ENCODE measurements around the gene PLOD3.
"Not testable (repeated sequence)": the region's sequence is repeated elsewhere in the genome, so short reads cannot be mapped to it uniquely, and the experiment has no call there.

Gene PLOD3

GRCh38 chr7:101205901-101206664 lies 11.3 kb downstream of the PLOD3 start:
- TF ChIP-seq EZH2phosphoT487 (IDR thresholded peaks at IDR 0.05; ENCODE audit: borderline replicate concordance, low read length), result no peak
- TF ChIP-seq, protein P1, sequence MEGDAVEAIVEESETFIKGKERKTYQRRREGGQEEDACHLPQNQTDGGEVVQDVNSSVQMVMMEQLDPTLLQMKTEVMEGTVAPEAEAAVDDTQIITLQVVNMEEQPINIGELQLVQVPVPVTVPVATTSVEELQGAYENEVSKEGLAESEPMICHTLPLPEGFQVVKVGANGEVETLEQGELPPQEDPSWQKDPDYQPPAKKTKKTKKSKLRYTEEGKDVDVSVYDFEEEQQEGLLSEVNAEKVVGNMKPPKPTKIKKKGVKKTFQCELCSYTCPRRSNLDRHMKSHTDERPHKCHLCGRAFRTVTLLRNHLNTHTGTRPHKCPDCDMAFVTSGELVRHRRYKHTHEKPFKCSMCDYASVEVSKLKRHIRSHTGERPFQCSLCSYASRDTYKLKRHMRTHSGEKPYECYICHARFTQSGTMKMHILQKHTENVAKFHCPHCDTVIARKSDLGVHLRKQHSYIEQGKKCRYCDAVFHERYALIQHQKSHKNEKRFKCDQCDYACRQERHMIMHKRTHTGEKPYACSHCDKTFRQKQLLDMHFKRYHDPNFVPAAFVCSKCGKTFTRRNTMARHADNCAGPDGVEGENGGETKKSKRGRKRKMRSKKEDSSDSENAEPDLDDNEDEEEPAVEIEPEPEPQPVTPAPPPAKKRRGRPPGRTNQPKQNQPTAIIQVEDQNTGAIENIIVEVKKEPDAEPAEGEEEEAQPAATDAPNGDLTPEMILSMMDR (IDR thresholded peaks at IDR 0.05; ENCODE audit: low read depth, low read length, poor library complexity, severe bottlenecking), result no peak
- H3K79me2 ChIP-seq (ENCODE audit: control insufficient read depth, low read length), result no peaks in the 10 kb centered on the region

DNA sequence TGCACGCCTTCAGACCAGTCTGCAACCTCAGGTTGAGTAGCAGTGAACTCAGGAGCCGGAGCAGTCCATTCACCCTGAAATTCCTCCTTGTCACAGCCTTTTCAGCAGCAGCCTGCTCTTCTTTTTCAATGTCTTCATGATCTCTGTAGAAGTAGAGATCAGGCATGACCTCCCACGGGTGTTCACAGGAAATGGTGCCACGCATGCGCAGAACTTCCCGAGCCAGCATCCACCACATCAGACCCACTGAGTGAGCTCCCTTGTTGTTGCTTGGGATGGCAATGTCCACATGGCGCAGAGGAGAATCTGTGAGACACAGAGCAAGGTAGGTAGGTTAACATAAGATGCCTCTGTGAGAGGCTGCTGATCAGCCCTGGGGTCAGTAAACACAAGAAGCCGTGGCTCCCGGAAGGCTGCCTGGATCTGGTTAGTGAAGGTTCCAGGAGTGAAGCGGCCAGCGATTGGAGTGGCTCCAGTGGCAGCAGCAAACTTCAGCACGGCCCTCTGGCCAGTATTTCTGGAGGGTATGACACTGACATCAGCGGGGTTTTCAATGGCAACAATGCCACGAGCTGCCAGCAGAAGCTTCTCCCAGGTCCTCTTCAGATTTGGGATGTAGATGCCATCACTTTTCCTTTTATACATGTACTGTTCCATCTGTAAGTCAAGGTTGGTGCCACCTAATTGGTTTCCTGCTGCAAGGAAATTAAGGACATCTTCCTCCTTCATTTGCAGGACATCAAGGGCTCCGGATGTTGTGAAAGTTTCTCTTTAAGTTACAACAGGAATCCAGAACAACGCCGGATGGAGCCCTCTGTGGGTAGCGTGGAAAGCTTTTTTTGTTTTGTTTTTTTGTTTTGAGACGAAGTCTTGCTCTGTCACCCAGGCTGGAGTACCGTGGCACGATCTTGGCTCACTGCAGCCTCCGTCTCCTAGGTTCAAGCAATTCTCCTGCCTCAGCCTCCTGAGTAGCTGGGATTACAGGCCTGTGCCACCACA lies 13.3 kb downstream of the PLOD3 start:
- not testable (repeated sequence) for H3K4me3 ChIP-seq (ENCODE audit: low read length); H3K9me3 ChIP-seq (ENCODE audit: control insufficient read depth, insufficient read depth, low read length); H3K9me2 ChIP-seq (replicated peaks; ENCODE audit: control insufficient read depth, low read length); H3K27ac ChIP-seq (ENCODE audit: low read depth, low read length); H3K79me2 ChIP-seq (ENCODE audit: control insufficient read depth, low read length); H4K20me1 ChIP-seq (ENCODE audit: control insufficient read depth, insufficient read depth, low read depth, low read length); H3F3A ChIP-seq (ENCODE audit: control insufficient read depth, insufficient read depth); H3K36me3 ChIP-seq (ENCODE audit: control insufficient read depth, low read length)
- Histone ChIP-seq H3K4me1 (ENCODE audit: control insufficient read depth, low read length) (peaks cover 10% of the 10 kb centered on the region), H3K4me2 (ENCODE audit: low read length) (peak overlapping the region; percentile 46), H3K27me3 (ENCODE audit: control insufficient read depth, low read length) (peaks cover 11% of the 10 kb centered on the region; the same call in 1 of the 2 replicates)

More at GRCh38 chr7:101205901-101206664, 11.3 kb downstream of the PLOD3 start:
- Histone ChIP-seq H3K4me3 (ENCODE audit: low read length) (no peak overlapping the region), H3K27me3 (ENCODE audit: control insufficient read depth, low read length) (peaks cover 6% of the 10 kb centered on the region; the same call in 1 of the 2 replicates), H3K27ac (ENCODE audit: low read depth, low read length) (no peak overlapping the region), H3K4me1 (ENCODE audit: control insufficient read depth, low read length) (peaks cover 10% of the 10 kb centered on the region), H3K4me2 (ENCODE audit: low read length) (no peak overlapping the region), H3F3A (ENCODE audit: control insufficient read depth, insufficient read depth) (no peaks in the 10 kb centered on the region), H4K20me1 (ENCODE audit: control insufficient read depth, insufficient read depth, low read depth, low read length) (no peaks in the 10 kb centered on the region), H3K36me3 (ENCODE audit: control insufficient read depth, low read length) (no peaks in the 10 kb centered on the region), H3K9me3 (ENCODE audit: control insufficient read depth, insufficient read depth, low read length) (no peaks in the 10 kb centered on the region), H3K9me2 (replicated peaks; ENCODE audit: control insufficient read depth, low read length) (no peaks in the 10 kb centered on the region)

DNA sequence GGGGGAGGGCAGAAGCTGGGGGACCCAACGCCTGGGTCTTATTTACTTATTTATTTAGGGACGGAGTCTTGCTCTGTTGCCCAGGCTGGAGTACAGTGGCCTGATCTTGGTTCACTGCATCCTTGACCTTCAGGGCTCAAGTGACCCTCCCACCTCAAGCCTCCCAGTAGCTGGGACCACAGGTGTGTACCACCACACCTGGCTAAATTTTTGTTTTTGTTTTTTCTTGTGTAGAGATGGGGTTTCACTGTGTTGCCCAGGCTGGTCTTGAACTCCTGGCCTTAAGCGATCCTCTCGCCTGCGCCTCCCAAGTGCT lies 14.8 kb downstream of the PLOD3 start:
- H3K4me2 ChIP-seq (ENCODE audit: low read length), result no peak overlapping the region
- peaks cover 10% of the 10 kb centered on the region for H3K4me1 ChIP-seq (ENCODE audit: control insufficient read depth, low read length)
- no peak overlapping the region for H3K4me3 ChIP-seq (ENCODE audit: low read length)
- peaks cover 11% of the 10 kb centered on the region; the same call in 1 of the 2 replicates for H3K27me3 ChIP-seq (ENCODE audit: control insufficient read depth, low read length)
- H3K36me3 ChIP-seq (ENCODE audit: control insufficient read depth, low read length), result no peaks in the 10 kb centered on the region
- no peak for TF ChIP-seq EZH2phosphoT487 (IDR thresholded peaks at IDR 0.05; ENCODE audit: borderline replicate concordance, low read length)
- TF ChIP-seq, protein P1 (IDR thresholded peaks at IDR 0.05; ENCODE audit: low read depth, low read length, poor library complexity, severe bottlenecking), result no peak
- H3K27ac ChIP-seq (ENCODE audit: low read depth, low read length), result no peak overlapping the region
- H4K20me1 ChIP-seq (ENCODE audit: control insufficient read depth, insufficient read depth, low read depth, low read length), result no peaks in the 10 kb centered on the region
- no peaks in the 10 kb centered on the region for H3K79me2 ChIP-seq (ENCODE audit: control insufficient read depth, low read length)
- H3K9me3 ChIP-seq (ENCODE audit: control insufficient read depth, insufficient read depth, low read length), result no peaks in the 10 kb centered on the region
- H3F3A ChIP-seq (ENCODE audit: control insufficient read depth, insufficient read depth), result no peaks in the 10 kb centered on the region
- H3K9me2 ChIP-seq (replicated peaks; ENCODE audit: control insufficient read depth, low read length), result no peaks in the 10 kb centered on the region

All from DOHH2 (cell line).